ENCODE measurements around the gene CPNE9. TPM values are rescaled to one million over a fixed set of nuclear protein-coding genes. Genes with fewer than 3 reads are reported as not detected.
A peak's percentile ranks its signal among the peaks of the same experiment; 100 is the strongest.

The CPNE9 gene
- polyA plus RNA-seq, 1 of the 3 experiments (the other 2 are of a cell fraction): 0.03 TPM

GRCh38 chr3:9749645-9750555, 46.3 kb downstream of the CPNE9 start, which contains the start of gene OGG1:
Gene OGG1 (plus strand): TSS chr3:9749952. CDS start chr3:9750287, 335 bp downstream.
- Histone ChIP-seq H3K4me1 (ENCODE audit: control insufficient read depth in 1 of 2, insufficient read depth in 2 of 2, low read depth in 1 of 2, low read length in 1 of 2) (peaks cover 17 to 24% of the 10 kb centered on the region in 2 experiments), H3K9me2 (no peaks in the 10 kb centered on the region), H4K20me1 (ENCODE audit: insufficient read depth) (no peaks in the 10 kb centered on the region), H3K27ac (ENCODE audit: low read depth in 2 of 2, low read length in 1 of 2) (peak within 1 kb of the TSS; percentile 93 to 99), H3F3A (replicated peaks; ENCODE audit: insufficient read depth) (peaks cover 30% of the 10 kb centered on the region), H3K9me3 (no peaks in the 10 kb centered on the region), H3K4me2 (peak within 1 kb of the TSS; percentile 97), H3K27me3 (ENCODE audit: insufficient read depth) (no peaks in the 10 kb centered on the region), H3K79me2 (ENCODE audit: insufficient read depth) (peaks cover 31% of the 10 kb centered on the region), H3K9ac (peak within 1 kb of the TSS; percentile 74), H3K4me3 (ENCODE audit: low read depth in 2 of 2, low read length in 1 of 2) (peak within 1 kb of the TSS; percentile 79 to 99), H3K36me3 (replicated peaks in 1 of 2; ENCODE audit: control insufficient read depth in 1 of 2, insufficient read depth in 2 of 2, low read length in 1 of 2) (peaks cover 37 to 48% of the 10 kb centered on the region in 2 experiments), H2AFZ (ENCODE audit: low read depth) (peak within 1 kb of the TSS; percentile 90)
- WGBS (ENCODE audit: low lambda C conversion rate): 1% methylated on average over 37 of the region's 60 CpGs
- ChIA-PET CTCF (interaction anchor here (0.9 to 1.3 kb wide), 4 partner anchors 17 to 29 kb away, joined by 3 to 5 read pairs (median 4); partner anchors contain the start of gene BRPF1), POLR2A (interaction anchor here (0.6 to 3.3 kb wide), 16 partner anchors 12 to 387 kb away, joined by 3 to 22 read pairs (median 4); partner anchors contain the start of genes ARPC4, BRPF1, CAMK1 and MTMR14)
- DNase-seq: peak; percentile 97
- TF ChIP-seq ELF1 (IDR thresholded peaks at IDR 0.05) (peak; percentile 60), MEF2A (IDR thresholded peaks at IDR 0.05; ENCODE audit: borderline replicate concordance, low read depth) (no peak), RFX5 (IDR thresholded peaks at IDR 0.05; ENCODE audit: low read length) (no peak; the same call in 1 of the 2 replicates), SIN3A (IDR thresholded peaks at IDR 0.05; ENCODE audit: borderline replicate concordance, low read depth, low read length) (peak; percentile 59; the same call in 1 of the 2 replicates), NRF1 (IDR thresholded peaks at IDR 0.05; ENCODE audit: low read depth, low read length) (peak; percentile 52), FOXM1 (IDR thresholded peaks at IDR 0.05; ENCODE audit: low read depth) (no peak), CTCF (IDR thresholded peaks at IDR 0.05) (no peak), EP300 (IDR thresholded peaks at IDR 0.05; ENCODE audit: borderline replicate concordance in 1 of 2, low read depth in 1 of 2, low read length in 1 of 2) (peak in 1 of 2 experiments; percentile 32; a peak in 2 of 4 replicates), GABPA (IDR thresholded peaks at IDR 0.05; ENCODE audit: low read depth) (peak; percentile 76), USF2 (IDR thresholded peaks at IDR 0.05; ENCODE audit: borderline replicate concordance, low read depth, low read length) (no peak), TEAD4 (IDR thresholded peaks at IDR 0.05; ENCODE audit: borderline replicate concordance, insufficient read depth) (no peak), ZBTB33 (IDR thresholded peaks at IDR 0.05; ENCODE audit: borderline replicate concordance, low read depth) (no peak), IRF3 (IDR thresholded peaks at IDR 0.05; ENCODE audit: low read depth, low read length) (no peak), RAD21 (IDR thresholded peaks at IDR 0.05; ENCODE audit: low read length) (no peak), NFIC (IDR thresholded peaks at IDR 0.05; ENCODE audit: borderline replicate concordance) (peak; percentile 91), MXI1 (IDR thresholded peaks at IDR 0.05; ENCODE audit: low read depth, low read length) (peak; percentile 92), SMC3 (IDR thresholded peaks at IDR 0.05; ENCODE audit: low read depth, low read length) (peak; percentile 2; the same call in 1 of the 2 replicates), RCOR1 (IDR thresholded peaks at IDR 0.05; ENCODE audit: low read length) (peak; percentile 35; the same call in 1 of the 2 replicates), POLR2AphosphoS5 (IDR thresholded peaks at IDR 0.05; ENCODE audit: low read depth, low read length) (peak; percentile 72), TAF1 (IDR thresholded peaks at IDR 0.05; ENCODE audit: borderline replicate concordance, low read depth, low read length) (peak; percentile 58; the same call in 1 of the 2 replicates), MAX (IDR thresholded peaks at IDR 0.05; ENCODE audit: low read depth) (peak; percentile 83), FOSL2 (IDR thresholded peaks at IDR 0.05; ENCODE audit: borderline replicate concordance, low read depth) (no peak), GATA2 (CRISPR knock-in tag; IDR thresholded peaks at IDR 0.05) (no peak), JUND (IDR thresholded peaks at IDR 0.05) (no peak; the same call in 1 of the 2 replicates)
- TF ChIP-seq, protein P1, sequence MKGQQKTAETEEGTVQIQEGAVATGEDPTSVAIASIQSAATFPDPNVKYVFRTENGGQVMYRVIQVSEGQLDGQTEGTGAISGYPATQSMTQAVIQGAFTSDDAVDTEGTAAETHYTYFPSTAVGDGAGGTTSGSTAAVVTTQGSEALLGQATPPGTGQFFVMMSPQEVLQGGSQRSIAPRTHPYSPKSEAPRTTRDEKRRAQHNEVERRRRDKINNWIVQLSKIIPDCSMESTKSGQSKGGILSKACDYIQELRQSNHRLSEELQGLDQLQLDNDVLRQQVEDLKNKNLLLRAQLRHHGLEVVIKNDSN (IDR thresholded peaks at IDR 0.05; ENCODE audit: borderline replicate concordance, low read depth): peak; percentile 10; the same call in 1 of the 2 replicates
